ENCODE results near the gene KLK8.

Gene KLK8

GRCh38 chr19:51001515-51001914, at the start of gene KLK8:
Gene KLK8, minus strand, starts transcription at chr19:51001604. Its CDS starts 437 bp downstream, at chr19:51001167.
- in situ Hi-C loops (cut with MboI; ENCODE audit: low sequenced_read_pairs) = no loop called here

GRCh38 chr19:51047031-51047335, 45.6 kb upstream of the KLK8 start:
- in situ Hi-C loops (cut with MboI; ENCODE audit: low sequenced_read_pairs) = no loop called here

- in situ Hi-C loops (cut with MboI; ENCODE audit: low sequenced_read_pairs) = no loop called here
Observed at GRCh38 chr19:51044327-51044726, 42.9 kb upstream of the KLK8 start.

GRCh38 chr19:51043497-51043896, 42.1 kb upstream of the KLK8 start:
- in situ Hi-C loops (cut with MboI; ENCODE audit: low sequenced_read_pairs) = no loop called here

GRCh38 chr19:51040151-51040550, 38.7 kb upstream of the KLK8 start:
- in situ Hi-C loops (cut with MboI; ENCODE audit: low sequenced_read_pairs) = no loop called here

- in situ Hi-C loops (cut with MboI; ENCODE audit: low sequenced_read_pairs) = no loop called here
Observed at GRCh38 chr19:51036519-51036918, 35.1 kb upstream of the KLK8 start.

GRCh38 chr19:51034704-51035103, 33.3 kb upstream of the KLK8 start, which contains the start of gene KLK12:
Gene KLK12, minus strand, starts transcription at chr19:51035002. Its CDS starts 381 bp downstream, at chr19:51034621.
- in situ Hi-C loops (cut with MboI; ENCODE audit: low sequenced_read_pairs) = no loop called here

GRCh38 chr19:51031880-51032225, 30.4 kb upstream of the KLK8 start:
- in situ Hi-C loops (cut with MboI; ENCODE audit: low sequenced_read_pairs) = no loop called here

GRCh38 chr19:51031220-51031879, 29.9 kb upstream of the KLK8 start:
- in situ Hi-C loops (cut with MboI; ENCODE audit: low sequenced_read_pairs) = no loop called here

GRCh38 chr19:51030631-51031030, 29.2 kb upstream of the KLK8 start:
- in situ Hi-C loops (cut with MboI; ENCODE audit: low sequenced_read_pairs) = no loop called here

- in situ Hi-C loops (cut with MboI; ENCODE audit: low sequenced_read_pairs) = no loop called here
Observed at GRCh38 chr19:51029718-51030117, 28.3 kb upstream of the KLK8 start.

GRCh38 chr19:51027873-51028272, 26.5 kb upstream of the KLK8 start:
- in situ Hi-C loops (cut with MboI; ENCODE audit: low sequenced_read_pairs) = no loop called here

GRCh38 chr19:51027126-51027806, 25.9 kb upstream of the KLK8 start:
- in situ Hi-C loops (cut with MboI; ENCODE audit: low sequenced_read_pairs) = no loop called here

- in situ Hi-C loops (cut with MboI; ENCODE audit: low sequenced_read_pairs) = no loop called here
Observed at GRCh38 chr19:51026554-51026831, 25.1 kb upstream of the KLK8 start, which contains the start of gene KLK11. Gene KLK11, minus strand, starts transcription at chr19:51026616. Its CDS starts 985 bp downstream, at chr19:51025631.

GRCh38 chr19:51025809-51026553, 24.6 kb upstream of the KLK8 start:
- in situ Hi-C loops (cut with MboI; ENCODE audit: low sequenced_read_pairs) = no loop called here

- in situ Hi-C loops (cut with MboI; ENCODE audit: low sequenced_read_pairs) = no loop called here
Observed at GRCh38 chr19:51025401-51025800, 24.0 kb upstream of the KLK8 start.

GRCh38 chr19:51024924-51025323, 23.5 kb upstream of the KLK8 start:
- in situ Hi-C loops (cut with MboI; ENCODE audit: low sequenced_read_pairs) = no loop called here

GRCh38 chr19:51023946-51024345, 22.5 kb upstream of the KLK8 start:
- in situ Hi-C loops (cut with MboI; ENCODE audit: low sequenced_read_pairs) = no loop called here

- in situ Hi-C loops (cut with MboI; ENCODE audit: low sequenced_read_pairs) = no loop called here
Observed at GRCh38 chr19:51022526-51022925, 21.1 kb upstream of the KLK8 start.

GRCh38 chr19:51020988-51021651, 19.7 kb upstream of the KLK8 start:
- in situ Hi-C loops (cut with MboI; ENCODE audit: low sequenced_read_pairs) = no loop called here

GRCh38 chr19:51019544-51019925, 18.1 kb upstream of the KLK8 start, which contains the start of gene KLK10:
Gene KLK10, minus strand, starts transcription at chr19:51019709. Its CDS starts 579 bp downstream, at chr19:51019130.
- in situ Hi-C loops (cut with MboI; ENCODE audit: low sequenced_read_pairs) = no loop called here

Measured in HL-60/S4 treated with retinoic acid at 250 ng/mL for 4 days and 3 days (cell line).